GM21576 (cell line): ENCODE data around the gene PTPN20.

Source experiments
- ATAC-seq: cut with Tn5 transposase; IDR thresholded peaks from one replicate; pipeline ENCODE4 v1.9.1; 2021; ENCODE audit warnings: mild to moderate bottlenecking, moderate library complexity; ENCODE audit not compliant: unreplicated experiment

The PTPN20 gene

GRCh38 chr10:47019155-47020145 is 108.2 kb downstream of the PTPN20 start:
- no peak for ATAC-seq

- no peak for ATAC-seq
Measured at GRCh38 chr10:47020471-47020870, 109.2 kb downstream of the PTPN20 start.

- no peak for ATAC-seq
Measured at GRCh38 chr10:47021850-47022249, 110.6 kb downstream of the PTPN20 start.

GRCh38 chr10:47022311-47023131 is 111.3 kb downstream of the PTPN20 start:
- no peak for ATAC-seq

GRCh38 chr10:47023237-47024045 is 112.2 kb downstream of the PTPN20 start:
- no peak for ATAC-seq

GRCh38 chr10:47024046-47024322 is 112.8 kb downstream of the PTPN20 start:
- no peak for ATAC-seq

GRCh38 chr10:47024399-47025252 is 113.4 kb downstream of the PTPN20 start:
- ATAC-seq = no peak

- no peak for ATAC-seq
Measured at GRCh38 chr10:47025253-47025539, 114.0 kb downstream of the PTPN20 start.

GRCh38 chr10:47025540-47026300 is 114.5 kb downstream of the PTPN20 start:
- no peak for ATAC-seq

GRCh38 chr10:47026301-47027107 is 115.3 kb downstream of the PTPN20 start:
- ATAC-seq = no peak

GRCh38 chr10:47027108-47027783 is 116.0 kb downstream of the PTPN20 start:
- ATAC-seq = no peak

GRCh38 chr10:47027784-47028260 is 116.6 kb downstream of the PTPN20 start:
- ATAC-seq = no peak

- no peak for ATAC-seq
Measured at GRCh38 chr10:47028466-47028865, 117.2 kb downstream of the PTPN20 start.

- ATAC-seq = no peak
Measured at GRCh38 chr10:47029181-47030009, 118.2 kb downstream of the PTPN20 start.

GRCh38 chr10:47030191-47030703 is 119.0 kb downstream of the PTPN20 start:
- no peak for ATAC-seq

- ATAC-seq = no peak
Measured at GRCh38 chr10:47031211-47031900, 120.1 kb downstream of the PTPN20 start.
